ENCODE data around the gene PCK2. TPM values are rescaled to one million over a fixed set of nuclear protein-coding genes. Genes with fewer than 3 reads are reported as not detected.

Gene PCK2
- total and polyA plus RNA-seq, 2 of the 13 experiments (the other 11 are each of a cell fraction or from before 2014, with no cell fraction given), result 129 to 272 TPM

- TF ChIP-seq ZUFSP (CRISPR knock-in tag; IDR thresholded peaks at IDR 0.05; ENCODE audit: borderline replicate concordance) (no peak), PRDM10 (CRISPR knock-in tag; IDR thresholded peaks at IDR 0.05; ENCODE audit: low read depth) (no peak), KMT2B (CRISPR knock-in tag; IDR thresholded peaks at IDR 0.05) (no peak), PCBP1 (IDR thresholded peaks at IDR 0.05; ENCODE audit: borderline replicate concordance, low read depth, low read length) (0 out of 2 replicates have a peak, but pooled peaks have one; percentile 27), AGO1 (IDR thresholded peaks at IDR 0.05; ENCODE audit: low read depth, low read length, poor library complexity, severe bottlenecking) (no peak), ZMYM3 (CRISPR knock-in tag; IDR thresholded peaks at IDR 0.05) (no peak)
Observed at GRCh38 chr14:24075485-24076301, 18.4 kb upstream of the PCK2 start (continued).
